ENCODE measurements around the gene DEFB114.
"Not testable (repeated sequence)": the region's sequence is repeated elsewhere in the genome, so short reads cannot be mapped to it uniquely, and the experiment has no call there.

The DEFB114 gene, protein sequence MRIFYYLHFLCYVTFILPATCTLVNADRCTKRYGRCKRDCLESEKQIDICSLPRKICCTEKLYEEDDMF

DNA sequence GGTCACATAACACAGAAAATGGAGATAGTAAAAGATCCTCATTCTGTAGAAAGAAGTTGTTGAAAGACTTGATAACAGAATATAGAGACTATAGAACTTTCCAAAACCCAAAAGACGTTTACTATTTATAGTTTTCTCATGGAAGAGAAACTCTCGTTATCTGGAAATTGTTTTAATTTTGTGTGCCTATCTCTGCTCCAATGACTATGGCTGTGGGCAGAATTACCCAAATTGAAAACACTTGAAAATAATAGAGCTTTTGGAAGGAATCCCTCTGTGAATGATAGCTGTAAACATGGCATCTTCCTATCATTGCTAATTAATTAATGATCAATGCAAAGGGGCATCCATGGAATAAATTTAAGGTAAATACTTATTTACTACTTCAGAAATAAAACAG lies at the start of gene DEFB114:
DEFB114 (minus strand) TSS at position 101 of the 400 bp plus-strand sequence; CDS start at position 42, 59 bp downstream.
- no peak for DNase-seq

DNA sequence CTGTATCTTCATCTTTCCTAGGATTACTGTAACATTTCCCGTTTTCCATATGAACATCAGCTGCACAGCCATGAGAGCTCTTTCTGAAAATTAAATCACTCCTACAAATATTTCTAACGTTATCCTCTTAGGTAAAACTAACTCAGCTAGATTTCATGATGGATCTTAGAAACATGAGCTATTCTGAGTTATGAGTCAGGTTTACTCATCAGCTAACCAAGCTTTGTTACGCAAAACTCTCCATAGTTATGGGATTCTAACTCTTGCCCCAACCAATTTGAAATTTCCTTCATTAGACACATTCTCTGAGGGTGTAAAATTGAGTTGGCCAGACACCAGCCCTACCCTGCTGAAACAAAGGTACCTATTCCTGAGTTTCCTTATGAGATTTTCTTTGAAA lies 43.9 kb upstream of the DEFB114 start:
- no peak for DNase-seq

DNA sequence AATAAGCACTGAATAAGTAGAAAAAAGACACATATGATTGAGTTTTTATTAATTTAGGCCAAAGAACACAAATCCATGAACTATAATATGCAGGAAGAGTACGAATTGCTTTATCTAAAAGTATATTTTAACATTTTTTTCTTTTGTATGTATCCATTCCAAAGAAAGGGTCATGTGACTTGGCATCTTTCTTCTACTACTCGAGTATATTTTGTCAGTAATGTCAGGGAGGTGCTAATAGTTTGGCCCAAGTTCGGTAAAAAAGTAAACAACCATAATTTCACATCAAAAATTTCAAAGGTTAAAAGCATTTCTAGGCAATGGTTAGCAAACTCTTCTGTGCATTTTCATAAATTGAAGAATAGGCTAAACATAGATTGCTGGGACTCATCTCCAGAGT lies 39.2 kb upstream of the DEFB114 start:
- no peak for DNase-seq

DNA sequence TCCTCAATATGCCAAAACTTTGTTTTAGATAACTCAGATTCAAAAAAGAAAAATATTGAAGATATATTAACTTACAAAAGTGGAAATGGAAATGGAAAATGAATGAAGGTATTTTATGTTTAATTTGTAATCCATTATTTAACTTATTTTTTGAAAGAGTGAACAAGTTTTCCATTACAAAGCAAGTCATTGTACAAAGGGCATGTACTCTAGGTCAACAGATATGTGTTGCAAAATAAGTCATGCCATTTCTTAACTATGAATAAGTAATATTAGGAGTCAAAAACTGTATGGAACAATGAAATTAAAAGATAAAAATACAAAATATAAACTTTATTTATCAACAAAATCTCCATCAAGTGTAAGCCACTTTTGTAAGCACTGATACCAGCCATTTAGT lies 31.3 kb upstream of the DEFB114 start:
- DNase-seq = no peak

GRCh38 chr6:49988900-49989299 lies 24.9 kb upstream of the DEFB114 start:
- no peak for DNase-seq

DNA sequence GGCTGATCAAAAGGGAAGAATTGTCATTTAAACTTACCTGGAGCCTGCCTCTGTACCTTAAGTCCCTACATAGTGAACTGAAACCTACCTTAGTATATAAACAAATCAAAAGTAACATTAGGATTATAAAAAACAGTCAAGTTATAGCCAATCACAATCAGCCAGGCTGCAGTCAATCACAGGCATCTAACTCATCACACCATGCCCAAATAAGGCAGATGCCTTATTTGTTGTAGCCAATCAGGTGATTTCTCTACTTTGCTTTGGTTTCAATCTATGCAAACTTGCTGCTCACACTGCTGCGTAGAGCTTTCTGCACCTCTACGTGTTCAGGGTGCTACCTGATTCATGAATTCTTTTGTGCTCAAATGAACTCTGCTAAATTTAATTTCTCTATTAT lies 23.8 kb upstream of the DEFB114 start:
- DNase-seq = no peak

GRCh38 chr6:49986551-49986950 lies 22.6 kb upstream of the DEFB114 start:
- DNase-seq = no peak

- no peak for DNase-seq
Measured at GRCh38 chr6:49982046-49982445, 18.1 kb upstream of the DEFB114 start.

DNA sequence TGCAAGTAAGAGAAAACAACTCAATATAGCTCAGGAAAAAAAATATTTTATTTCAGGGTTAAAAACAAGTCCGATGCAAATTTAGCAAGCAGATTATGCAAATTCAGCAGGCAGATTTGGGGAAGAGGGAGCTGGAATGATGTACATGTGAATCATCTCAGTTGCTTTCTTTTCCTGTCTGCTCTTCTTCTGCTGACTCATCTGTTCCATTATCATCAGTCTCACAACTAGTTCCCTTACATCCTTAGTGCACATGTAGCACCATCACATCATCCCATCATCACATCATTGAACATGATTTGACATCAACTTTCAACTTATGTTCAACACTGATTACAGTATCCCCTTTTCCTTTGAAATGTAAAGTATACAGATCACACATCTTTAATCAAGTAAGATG lies 16.9 kb upstream of the DEFB114 start:
- no peak for DNase-seq

DNA sequence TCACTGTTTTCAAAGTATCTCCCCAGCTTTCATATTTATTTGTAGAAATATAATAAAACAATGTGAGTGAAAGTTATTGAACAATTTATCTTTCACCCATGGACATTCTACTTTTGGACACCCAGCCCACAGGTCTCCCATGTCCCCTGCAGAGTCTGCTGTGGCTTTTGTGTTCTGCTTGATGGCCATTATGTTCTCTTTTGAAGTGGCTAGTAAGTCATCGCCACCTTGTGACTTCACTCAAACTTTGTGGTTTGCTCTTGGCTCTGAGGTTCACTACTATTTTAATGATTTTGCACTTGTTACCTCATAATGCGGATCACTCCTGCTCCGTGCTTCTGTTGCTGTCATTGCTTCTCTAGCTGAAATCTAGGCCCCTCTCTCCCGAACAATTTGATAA lies 15.6 kb upstream of the DEFB114 start:
- DNase-seq = no peak

DNA sequence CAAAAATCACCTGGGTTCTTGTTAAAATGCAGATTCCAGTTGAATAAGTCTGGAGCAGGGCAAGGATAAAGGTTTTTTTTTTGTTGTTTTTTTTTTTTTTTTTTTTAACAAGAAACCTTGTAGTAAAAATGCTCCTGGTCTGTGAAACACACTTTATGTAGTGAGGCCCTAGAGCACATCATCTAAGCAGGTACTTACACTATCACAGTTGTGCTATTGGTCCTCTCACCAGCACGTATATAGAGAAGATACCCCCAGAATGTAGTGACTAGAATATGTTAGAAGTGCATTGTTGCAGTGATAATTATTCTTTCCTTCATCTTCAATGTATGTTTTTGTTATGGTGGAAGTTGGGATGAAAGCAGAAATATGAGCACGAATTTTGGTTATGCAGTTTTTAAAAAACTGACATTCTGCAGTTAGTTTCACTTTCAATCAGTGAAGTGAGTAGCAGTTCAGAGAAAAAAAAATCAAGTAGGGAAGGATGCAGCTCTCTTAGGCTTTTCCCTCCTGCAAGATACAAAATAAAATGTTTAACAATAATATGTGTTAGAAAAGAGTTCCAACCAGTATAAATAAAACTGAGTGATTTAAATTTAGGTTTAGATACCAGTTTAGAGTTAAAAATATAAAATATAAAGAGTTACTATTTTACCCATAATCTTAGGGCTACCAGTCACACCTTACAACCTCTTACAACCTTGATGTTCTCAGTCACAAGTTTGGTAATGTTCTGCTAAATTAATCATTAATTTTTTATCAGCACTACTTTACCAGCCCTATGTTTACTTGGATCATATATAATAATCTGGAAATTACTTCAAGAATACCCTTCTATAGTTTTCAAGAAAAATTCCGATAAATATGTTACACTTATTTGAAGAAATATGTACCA lies 14.6 kb upstream of the DEFB114 start:
- no peak for DNase-seq

- DNase-seq = no peak
Measured at GRCh38 chr6:49969605-49970004, 5.6 kb upstream of the DEFB114 start, which contains the start of gene DEFB113. TSS of gene DEFB113 (minus strand) at chr6:49969625. CDS start at chr6:49969625, 0 bp downstream.

- DNase-seq = no peak
Measured at GRCh38 chr6:49966823-49967222, 2.9 kb upstream of the DEFB114 start.

GRCh38 chr6:49966334-49966733 lies 2.4 kb upstream of the DEFB114 start:
- no peak for DNase-seq

DNA sequence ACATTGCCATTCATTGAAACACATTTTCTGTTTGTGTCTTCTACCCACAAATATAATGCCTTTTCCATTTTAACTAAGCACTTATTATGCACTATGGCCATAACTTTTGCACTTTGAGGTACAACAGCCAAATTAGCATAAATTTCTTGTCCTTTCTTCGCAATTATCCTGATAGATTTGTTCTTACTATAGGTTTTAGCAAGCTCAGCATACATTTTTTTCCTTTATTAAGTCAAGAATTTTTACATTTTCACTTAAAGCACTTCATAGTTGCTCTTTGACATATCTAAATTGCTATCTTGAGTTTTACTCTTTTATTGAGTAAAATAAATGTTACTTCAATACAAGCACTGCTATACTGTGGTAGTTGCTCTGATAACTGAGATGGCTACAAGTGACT lies 5.8 kb downstream of the DEFB114 start:
- no peak for DNase-seq

GRCh38 chr6:49955847-49956246 lies 8.1 kb downstream of the DEFB114 start:
- no peak for DNase-seq

- no peak for DNase-seq
Measured at GRCh38 chr6:49951926-49952325, 12.0 kb downstream of the DEFB114 start.

DNA sequence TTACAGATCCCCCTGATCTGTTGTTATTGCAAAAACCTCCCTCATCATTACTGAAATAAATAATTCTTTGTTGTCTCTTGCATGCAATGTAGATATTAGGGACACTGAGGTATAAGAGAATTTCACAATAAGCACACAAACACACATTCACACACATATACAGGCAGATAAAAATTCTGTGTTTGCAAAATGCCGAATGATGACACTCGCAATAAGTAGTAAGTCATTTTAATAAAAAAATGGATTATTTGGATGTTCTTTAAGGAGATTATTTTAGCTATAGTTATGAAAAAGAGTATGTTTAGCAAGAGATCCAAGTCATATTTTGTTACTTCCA lies 13.6 kb downstream of the DEFB114 start:
- DNase-seq = no peak

- no peak for DNase-seq
Measured at GRCh38 chr6:49949062-49949461, 14.9 kb downstream of the DEFB114 start.

DNA sequence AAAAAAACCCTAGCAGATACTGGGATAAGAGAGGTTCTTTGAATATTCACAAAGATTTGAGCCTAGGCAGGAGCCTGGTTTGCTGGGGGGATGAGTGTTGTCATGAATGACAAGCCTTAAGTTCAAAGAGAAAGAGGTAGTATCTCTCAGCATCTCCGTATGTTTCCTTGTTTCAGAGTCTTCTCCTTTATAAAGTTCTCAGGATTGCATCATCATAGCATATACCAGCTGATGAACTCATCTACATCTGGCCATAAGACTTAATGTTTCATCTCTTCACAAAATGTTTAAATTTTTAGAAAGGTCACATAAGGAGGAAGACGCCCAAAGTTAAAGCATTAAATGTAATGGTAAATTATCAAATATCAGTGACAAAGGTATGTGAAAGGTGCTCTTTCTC lies 17.1 kb downstream of the DEFB114 start:
- no peak for DNase-seq

- DNase-seq = not testable (repeated sequence)
Measured at GRCh38 chr6:49944068-49944467, 19.9 kb downstream of the DEFB114 start.

DNA sequence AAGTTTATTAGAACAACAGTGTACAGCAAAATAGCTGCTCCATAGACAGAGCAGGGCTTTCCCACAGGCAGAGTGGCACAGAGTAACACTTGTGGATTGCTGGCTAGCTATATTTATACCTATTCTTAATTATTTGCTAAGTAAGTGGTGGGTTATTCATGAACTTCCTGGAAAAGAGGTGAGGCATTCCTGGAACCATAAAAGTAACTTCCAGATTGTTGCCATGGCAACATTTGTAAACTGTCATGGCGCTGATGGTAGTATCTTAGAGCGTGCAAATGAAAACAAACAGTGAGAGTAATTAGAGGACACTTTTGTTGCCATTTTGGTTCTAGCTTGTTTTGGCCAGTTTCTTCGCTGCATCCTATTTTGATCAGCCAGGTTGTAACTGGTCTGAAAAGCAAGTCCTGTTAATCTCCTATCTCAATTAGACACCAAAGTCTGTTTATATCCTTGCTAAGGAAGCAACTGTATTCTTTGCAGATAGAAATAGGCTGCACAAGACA lies 23.9 kb downstream of the DEFB114 start:
- no peak for DNase-seq

DNA sequence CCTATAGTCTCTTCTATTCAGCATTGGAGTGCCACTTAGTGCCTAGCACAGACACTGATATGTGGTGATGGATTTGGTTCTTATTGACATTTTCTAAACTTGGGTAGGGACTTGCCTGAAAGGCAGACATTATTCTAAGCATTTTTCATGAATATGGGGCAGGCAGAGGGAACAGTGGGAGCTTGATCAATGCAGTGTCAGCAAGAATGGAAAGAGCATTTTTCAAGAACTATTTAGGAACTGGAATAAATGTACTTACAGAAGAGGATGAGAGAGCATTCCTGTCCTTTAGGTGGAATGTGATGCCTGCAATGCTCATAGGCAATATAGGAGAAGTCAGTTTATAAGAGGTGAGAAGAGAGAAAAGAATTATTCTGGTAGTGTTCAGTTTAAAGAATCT lies 26.2 kb downstream of the DEFB114 start:
- no peak for DNase-seq

DNA sequence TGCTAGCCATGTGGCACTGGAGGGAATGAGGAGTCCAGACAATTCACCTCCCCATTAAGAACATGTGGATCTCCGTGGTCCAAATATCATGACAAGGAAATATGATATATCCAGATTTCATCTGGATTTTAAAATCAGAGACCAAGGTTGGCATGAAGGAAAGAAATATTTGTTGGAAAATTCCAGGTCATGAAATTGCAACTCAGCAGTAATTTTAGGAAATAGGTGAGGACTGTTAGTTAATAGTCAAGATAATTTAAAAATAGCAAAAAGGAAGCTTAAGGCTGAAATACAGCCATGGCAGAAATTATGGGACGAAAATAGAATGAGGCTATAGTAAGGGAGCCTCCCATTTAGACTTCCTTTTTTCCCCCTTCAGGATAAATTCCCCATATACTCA lies 26.9 kb downstream of the DEFB114 start:
- no peak for DNase-seq

DNA sequence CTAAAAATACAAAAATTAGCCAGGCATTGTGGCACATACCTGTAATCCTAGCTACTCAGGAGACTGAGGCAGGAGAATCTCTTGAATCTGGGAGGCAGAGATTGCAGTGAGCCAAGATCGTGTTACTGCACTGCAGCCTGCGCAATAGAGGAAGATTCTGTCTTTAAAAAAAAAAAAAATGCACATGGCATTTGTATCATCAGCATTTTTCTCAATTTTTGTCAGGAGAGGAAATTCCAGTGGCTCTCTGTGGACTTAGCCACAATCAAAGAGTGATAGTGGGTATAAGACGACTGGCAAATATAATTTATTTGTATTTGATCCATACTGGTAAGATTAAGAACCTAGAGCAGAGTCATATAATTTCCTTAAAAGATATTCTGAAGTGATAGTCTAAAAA lies 28.6 kb downstream of the DEFB114 start:
- no peak for DNase-seq
